MM.1S (cell line): ENCODE measurements around the gene GARNL3.

Experiments used
- DNase-seq: peaks from one replicate; pipeline ENCODE4 v3.0.0-alpha.2; 2015
- H2AFZ ChIP-seq: fragments of 300-600 bp; sonication (generic); 2 replicates; pipeline ENCODE4 v1.6.0; 2016; ENCODE audit warnings: antibody characterized with exemption, low read length
- H3F3A ChIP-seq: fragments of 300-600 bp; sonication (generic); 2 replicates; pipeline ENCODE4 v1.6.1; 2016; ENCODE audit warnings: mild to moderate bottlenecking, antibody characterized with exemption, low read length, moderate library complexity, mixed read lengths; ENCODE audit not compliant: insufficient read depth
- H3K27ac ChIP-seq: fragments of 300-600 bp; sonication (generic); 2 replicates; pipeline ENCODE4 v1.5.1; 2016; ENCODE audit warnings: mild to moderate bottlenecking, low read length
- H3K27me3 ChIP-seq: fragments of 300-600 bp; sonication (generic); replicated peaks from 2 replicates; pipeline ENCODE4 v1.6.0; 2016; ENCODE audit warnings: low read length; ENCODE audit not compliant: insufficient read depth
- H3K36me3 ChIP-seq: fragments of 300-600 bp; sonication (generic); replicated peaks from 2 replicates; pipeline ENCODE4 v1.6.1; 2016; ENCODE audit warnings: mild to moderate bottlenecking, low read length, mixed read lengths; ENCODE audit not compliant: insufficient read depth
- H3K4me1 ChIP-seq: fragments of 300-600 bp; sonication (generic); 2 replicates; pipeline ENCODE4 v1.6.1; 2016; ENCODE audit warnings: low read length, mixed read lengths
- H3K4me2 ChIP-seq: fragments of 300-600 bp; sonication (generic); 2 replicates; pipeline ENCODE4 v1.6.0; 2016; ENCODE audit warnings: low read depth, low read length
- H3K4me3 ChIP-seq: fragments of 300-600 bp; sonication (generic); 2 replicates; pipeline ENCODE4 v1.5.1; 2016; ENCODE audit warnings: low read length, mixed read lengths
- H3K79me2 ChIP-seq: fragments of 300-600 bp; sonication (generic); 2 replicates; pipeline ENCODE4 v1.6.1; 2016; ENCODE audit warnings: mixed run types, low read length, mixed read lengths
- H3K9ac ChIP-seq: fragments of 300-600 bp; sonication (generic); 2 replicates; pipeline ENCODE4 v1.6.1; 2016; ENCODE audit warnings: low read length, mixed read lengths
- H3K9me2 ChIP-seq: fragments of 300-600 bp; sonication (generic); replicated peaks from 2 replicates; pipeline ENCODE4 v1.6.1; 2016; ENCODE audit warnings: mild to moderate bottlenecking, low read length, mixed read lengths; ENCODE audit not compliant: insufficient read depth
- H3K9me3 ChIP-seq: fragments of 300-600 bp; sonication (generic); replicated peaks from 2 replicates; pipeline ENCODE4 v1.6.1; 2016; ENCODE audit warnings: mild to moderate bottlenecking, low read length, mixed read lengths; ENCODE audit not compliant: insufficient read depth
- H4K20me1 ChIP-seq: fragments of 300-600 bp; sonication (generic); 2 replicates; pipeline ENCODE4 v1.6.1; 2016; ENCODE audit warnings: mild to moderate bottlenecking, low read length, moderate library complexity, mixed read lengths; ENCODE audit not compliant: insufficient read depth
- EZH2 ChIP-seq: fragments of 300-600 bp; sonication (generic); optimal IDR thresholded peaks from 2 replicates; pipeline ENCODE3; 2017; ENCODE audit warnings: low read depth, mild to moderate bottlenecking, antibody characterized with exemption, low read length, mixed read lengths
- EZH2phosphoT487 ChIP-seq: fragments of 300-600 bp; sonication (generic); IDR thresholded peaks from 2 replicates; pipeline ENCODE4 v1.6.1; 2018; ENCODE audit warnings: antibody characterized with exemption, low read length
- TF ChIP-seq, protein P1 (sequence below): fragments of 300-600 bp; sonication (generic); IDR thresholded peaks from 2 replicates; pipeline ENCODE4 v1.5.1; 2016; ENCODE audit warnings: antibody characterized with exemption, low read length, mixed read lengths

The GARNL3 gene

DNA sequence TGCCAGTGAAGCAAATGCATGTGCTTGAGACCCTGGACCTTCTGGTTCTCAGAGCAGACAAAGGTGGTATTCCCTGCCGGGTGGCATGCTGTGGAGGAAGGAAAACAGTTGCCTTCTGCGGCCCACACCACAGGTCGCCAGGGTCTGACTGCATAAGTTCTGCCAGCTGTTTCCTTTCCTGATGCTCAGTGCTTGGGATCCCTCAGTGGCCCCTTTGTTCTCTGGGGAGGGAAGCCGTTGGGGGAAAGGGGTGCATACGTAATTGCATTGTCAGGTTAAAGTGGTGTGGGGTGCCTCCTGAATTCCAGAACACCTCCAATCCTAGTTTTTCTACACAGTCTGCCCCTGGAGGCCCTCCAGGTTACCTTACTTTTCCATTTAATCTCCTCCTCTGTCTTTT lies 89.3 kb downstream of the GARNL3 start:
- DNase-seq = no peak
- Histone ChIP-seq H3K9ac (no peak overlapping the region), H3K4me3 (no peak overlapping the region), H3K9me3 (no peaks in the 10 kb centered on the region), H3F3A (no peaks in the 10 kb centered on the region), H3K4me1 (no peaks in the 10 kb centered on the region), H3K27ac (no peak overlapping the region), H3K4me2 (no peak overlapping the region), H3K9me2 (no peaks in the 10 kb centered on the region), H3K79me2 (no peaks in the 10 kb centered on the region), H3K36me3 (no peaks in the 10 kb centered on the region), H4K20me1 (no peaks in the 10 kb centered on the region), H2AFZ (no peak overlapping the region), H3K27me3 (no peaks in the 10 kb centered on the region)
- TF ChIP-seq EZH2phosphoT487 (no peak), EZH2 (no peak)
- TF ChIP-seq, protein P1, sequence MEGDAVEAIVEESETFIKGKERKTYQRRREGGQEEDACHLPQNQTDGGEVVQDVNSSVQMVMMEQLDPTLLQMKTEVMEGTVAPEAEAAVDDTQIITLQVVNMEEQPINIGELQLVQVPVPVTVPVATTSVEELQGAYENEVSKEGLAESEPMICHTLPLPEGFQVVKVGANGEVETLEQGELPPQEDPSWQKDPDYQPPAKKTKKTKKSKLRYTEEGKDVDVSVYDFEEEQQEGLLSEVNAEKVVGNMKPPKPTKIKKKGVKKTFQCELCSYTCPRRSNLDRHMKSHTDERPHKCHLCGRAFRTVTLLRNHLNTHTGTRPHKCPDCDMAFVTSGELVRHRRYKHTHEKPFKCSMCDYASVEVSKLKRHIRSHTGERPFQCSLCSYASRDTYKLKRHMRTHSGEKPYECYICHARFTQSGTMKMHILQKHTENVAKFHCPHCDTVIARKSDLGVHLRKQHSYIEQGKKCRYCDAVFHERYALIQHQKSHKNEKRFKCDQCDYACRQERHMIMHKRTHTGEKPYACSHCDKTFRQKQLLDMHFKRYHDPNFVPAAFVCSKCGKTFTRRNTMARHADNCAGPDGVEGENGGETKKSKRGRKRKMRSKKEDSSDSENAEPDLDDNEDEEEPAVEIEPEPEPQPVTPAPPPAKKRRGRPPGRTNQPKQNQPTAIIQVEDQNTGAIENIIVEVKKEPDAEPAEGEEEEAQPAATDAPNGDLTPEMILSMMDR = no peak

DNA sequence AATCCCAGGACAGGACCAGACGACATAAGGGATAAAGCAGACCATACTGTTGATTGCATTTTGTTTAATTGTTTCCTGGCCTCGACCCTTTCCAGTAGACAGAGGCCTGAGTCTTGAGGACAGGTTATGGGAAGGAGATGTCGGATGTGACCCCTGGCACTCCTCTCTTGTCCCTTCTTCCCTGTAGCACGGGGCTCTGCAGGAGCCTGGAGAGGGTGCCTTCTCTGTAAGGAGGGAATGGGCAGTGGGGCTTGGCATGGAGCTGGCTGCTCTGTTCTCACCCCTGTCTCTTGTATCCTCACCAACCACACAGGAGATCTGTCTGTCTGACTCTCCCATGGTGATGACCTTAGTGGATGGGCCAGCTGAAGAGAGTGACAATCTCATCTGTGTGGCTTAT lies 92.3 kb downstream of the GARNL3 start:
- no peak overlapping the region for H3K27ac ChIP-seq
- H3K9ac ChIP-seq = no peak overlapping the region
- no peaks in the 10 kb centered on the region for H3F3A ChIP-seq
- no peaks in the 10 kb centered on the region for H3K27me3 ChIP-seq
- no peaks in the 10 kb centered on the region for H3K36me3 ChIP-seq
- H2AFZ ChIP-seq = no peak overlapping the region
- TF ChIP-seq EZH2phosphoT487 (no peak), EZH2 (no peak)
- TF ChIP-seq, protein P1 = no peak
- H3K9me3 ChIP-seq = no peaks in the 10 kb centered on the region
- no peaks in the 10 kb centered on the region for H3K9me2 ChIP-seq
- no peaks in the 10 kb centered on the region for H3K4me1 ChIP-seq
- H3K4me2 ChIP-seq = no peak overlapping the region
- no peak for DNase-seq
- no peaks in the 10 kb centered on the region for H4K20me1 ChIP-seq
- no peaks in the 10 kb centered on the region for H3K79me2 ChIP-seq
- H3K4me3 ChIP-seq = no peak overlapping the region

DNA sequence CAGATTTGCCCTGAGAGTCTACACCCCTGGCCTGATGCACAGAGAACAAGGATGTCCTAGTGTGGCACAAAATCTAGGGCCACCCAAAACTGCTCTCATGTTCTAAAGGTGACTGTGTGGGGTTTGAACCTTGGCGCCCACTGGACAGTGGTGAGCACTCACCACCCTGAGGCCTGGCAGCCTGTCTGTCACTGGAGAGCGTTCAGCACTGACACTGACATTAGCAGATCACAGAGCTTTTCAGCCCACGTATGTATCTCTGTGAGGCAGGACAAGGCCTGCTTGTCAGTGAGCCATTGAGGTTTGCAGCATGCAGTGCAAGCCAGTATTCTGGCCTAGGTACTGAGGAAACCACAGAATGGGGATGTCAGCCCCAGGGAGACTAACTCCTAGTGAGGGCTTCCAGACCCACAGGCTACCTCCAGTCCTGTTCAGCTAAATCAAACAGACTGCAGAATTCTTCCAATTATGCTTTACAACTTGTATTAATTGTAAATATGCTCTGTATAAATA lies 93.5 kb downstream of the GARNL3 start:
- Histone ChIP-seq H3K27ac (no peak overlapping the region), H2AFZ (no peak overlapping the region), H3K9ac (no peak overlapping the region), H4K20me1 (no peaks in the 10 kb centered on the region), H3F3A (no peaks in the 10 kb centered on the region), H3K4me1 (no peaks in the 10 kb centered on the region), H3K79me2 (no peaks in the 10 kb centered on the region), H3K4me3 (no peak overlapping the region), H3K36me3 (no peaks in the 10 kb centered on the region), H3K4me2 (no peak overlapping the region), H3K9me2 (no peaks in the 10 kb centered on the region), H3K27me3 (no peaks in the 10 kb centered on the region), H3K9me3 (no peaks in the 10 kb centered on the region)
- no peak for DNase-seq
- TF ChIP-seq EZH2phosphoT487 (no peak), EZH2 (no peak)
- TF ChIP-seq, protein P1 = no peak
